ENCODE data around the gene FAAP100. TPM values are rescaled to one million over a fixed set of nuclear protein-coding genes. Genes with fewer than 3 reads are reported as not detected.

The FAAP100 gene
- total RNA-seq, 1 donor from 2014 or later, result 24.2 TPM

DNA sequence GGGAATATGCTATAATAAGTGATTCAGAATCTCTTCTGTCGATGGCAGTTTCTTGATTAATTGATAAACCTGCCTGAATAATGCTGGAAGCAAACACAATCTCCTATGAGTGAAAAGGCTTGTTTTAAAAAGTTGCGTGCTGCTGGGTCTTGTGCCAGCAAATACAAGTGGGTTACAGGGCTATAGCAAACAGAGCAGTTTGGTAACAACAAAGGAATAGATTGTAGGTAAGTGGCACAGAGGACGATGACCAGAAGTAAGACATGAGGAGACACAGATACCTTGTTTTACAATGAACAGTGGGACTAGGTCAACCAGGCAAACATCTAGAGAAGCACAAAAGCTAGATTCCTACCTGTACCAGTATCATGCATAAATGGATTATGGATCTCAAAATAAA lies 23.7 kb upstream of the FAAP100 start:
- DNase-seq, result no peak

DNA sequence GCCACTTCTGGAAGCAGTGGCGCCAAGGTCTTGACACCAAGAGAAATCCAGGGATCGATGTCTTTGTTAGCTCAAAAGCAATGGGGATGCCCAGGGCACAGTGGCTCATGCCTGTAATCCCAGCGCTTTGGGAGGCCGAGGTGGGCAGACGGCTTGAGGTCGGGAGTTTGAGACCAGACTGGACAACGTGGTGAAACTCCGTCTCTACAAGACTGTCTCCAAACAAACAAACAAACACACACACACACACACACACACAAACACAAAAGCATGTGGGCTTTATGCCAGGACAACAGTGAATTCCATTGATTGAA lies 22.4 kb upstream of the FAAP100 start:
- DNase-seq, result no peak

DNA sequence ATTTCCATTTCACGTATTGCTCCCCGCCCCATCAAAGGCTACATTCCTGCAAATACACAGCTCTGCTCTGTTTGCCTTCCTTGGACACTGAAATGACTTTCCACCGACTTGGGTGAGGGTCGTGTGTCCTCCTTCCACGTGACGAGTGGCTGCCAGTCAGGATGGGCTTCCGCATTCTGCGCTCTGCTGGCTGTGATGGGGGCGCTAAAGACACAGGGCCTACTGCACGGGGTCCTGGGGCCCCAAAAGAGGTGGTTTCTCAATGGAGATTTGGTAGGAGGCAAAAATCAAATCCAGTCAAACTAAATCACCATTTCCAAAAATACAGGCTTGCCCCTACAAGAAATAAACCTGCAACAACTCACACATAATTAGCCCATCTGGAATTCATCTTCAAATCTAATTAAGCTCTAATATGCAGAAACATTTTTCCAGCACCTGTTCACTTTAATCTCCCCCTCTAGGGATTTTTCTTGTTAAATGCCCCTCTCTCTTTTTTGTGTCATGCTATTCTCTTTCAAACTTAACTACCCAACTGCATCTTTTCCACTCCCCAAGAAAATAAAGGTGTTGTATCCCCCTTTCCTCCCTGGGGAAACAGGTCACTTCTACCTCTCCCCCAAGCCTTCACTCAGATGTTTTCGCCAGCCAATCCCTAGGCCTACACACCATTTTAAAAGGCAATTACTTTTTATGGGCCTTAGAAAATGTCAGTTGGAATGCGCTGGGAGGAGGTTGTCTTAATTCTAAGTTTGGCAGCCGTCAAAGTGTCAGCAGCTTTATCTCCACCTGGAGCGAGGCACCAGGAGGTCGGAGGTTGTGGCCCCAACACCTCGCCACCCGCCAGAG lies 21.9 kb upstream of the FAAP100 start:
- no peak for DNase-seq

DNA sequence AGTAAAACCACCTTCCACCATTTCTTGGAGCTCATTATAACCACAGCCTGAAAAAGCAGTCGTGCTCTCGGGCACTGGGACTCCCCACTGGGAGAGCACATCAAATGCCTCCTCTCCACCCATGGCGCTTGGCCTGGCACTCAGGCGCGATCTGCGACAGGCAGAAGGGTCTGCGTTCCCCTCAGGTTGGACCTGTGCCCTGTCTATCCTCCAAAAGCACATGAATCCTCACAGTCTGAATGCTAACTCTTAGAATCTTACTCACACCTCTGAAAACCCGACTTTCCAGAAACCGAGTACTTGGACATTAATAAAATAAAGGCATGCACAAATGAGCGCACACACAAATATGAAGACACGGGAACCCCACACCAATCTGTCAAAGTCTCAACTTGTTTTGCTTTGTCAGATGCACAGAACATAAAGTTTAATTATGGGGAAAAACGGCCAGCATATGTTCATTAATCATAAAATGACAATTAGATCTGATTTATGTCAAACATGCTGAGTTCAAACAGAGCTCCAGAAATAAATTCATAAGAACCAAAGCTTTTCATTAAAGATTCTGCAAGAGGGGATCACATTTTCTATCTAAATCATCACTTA lies 20.5 kb upstream of the FAAP100 start:
- no peak for DNase-seq

DNA sequence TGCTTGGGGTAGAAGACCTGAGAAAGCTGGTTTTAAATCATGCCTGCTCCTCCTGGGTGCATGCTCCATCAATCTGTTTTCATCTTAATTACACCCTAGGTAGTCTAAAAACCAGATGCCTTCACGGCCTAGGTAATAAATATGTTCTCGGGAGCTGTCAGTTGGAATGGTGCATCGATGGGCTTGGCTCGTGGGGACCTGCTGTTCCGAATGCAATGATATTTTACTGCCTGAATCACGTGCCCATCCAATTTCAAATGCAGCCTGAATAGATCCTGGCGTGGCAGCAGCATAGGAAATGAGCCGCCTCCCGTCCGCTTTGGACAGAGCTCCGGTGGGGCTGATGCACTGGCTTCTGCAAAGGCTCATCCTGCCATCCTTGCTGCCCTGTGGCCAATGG lies 18.8 kb upstream of the FAAP100 start:
- no peak for DNase-seq

DNA sequence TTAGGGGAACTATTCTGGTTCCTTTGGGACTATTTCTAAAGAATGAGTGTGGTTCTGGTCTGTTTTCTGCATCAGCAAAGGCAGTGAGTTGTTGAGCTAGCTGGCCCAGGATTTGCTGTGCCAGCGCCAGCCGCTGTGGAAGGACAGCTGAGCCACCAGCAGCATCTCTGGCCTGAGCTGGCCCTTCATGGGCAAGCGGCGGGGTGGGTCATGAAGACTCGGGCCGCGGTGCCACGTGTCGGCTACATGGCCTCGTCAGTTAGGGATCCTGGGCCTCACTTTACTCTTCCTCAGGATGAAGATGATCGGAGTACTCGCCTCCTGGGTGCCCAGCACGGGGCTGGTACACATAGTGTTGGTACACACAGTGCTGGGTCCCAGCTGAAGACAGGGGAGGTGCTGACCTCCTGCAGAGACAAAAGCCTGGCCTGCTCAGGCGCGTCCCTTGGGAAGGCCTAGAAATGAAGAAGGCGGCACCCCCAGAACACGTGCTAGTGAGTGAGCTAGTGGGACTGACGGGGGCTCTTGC lies 17.9 kb upstream of the FAAP100 start:
- DNase-seq, result no peak

DNA sequence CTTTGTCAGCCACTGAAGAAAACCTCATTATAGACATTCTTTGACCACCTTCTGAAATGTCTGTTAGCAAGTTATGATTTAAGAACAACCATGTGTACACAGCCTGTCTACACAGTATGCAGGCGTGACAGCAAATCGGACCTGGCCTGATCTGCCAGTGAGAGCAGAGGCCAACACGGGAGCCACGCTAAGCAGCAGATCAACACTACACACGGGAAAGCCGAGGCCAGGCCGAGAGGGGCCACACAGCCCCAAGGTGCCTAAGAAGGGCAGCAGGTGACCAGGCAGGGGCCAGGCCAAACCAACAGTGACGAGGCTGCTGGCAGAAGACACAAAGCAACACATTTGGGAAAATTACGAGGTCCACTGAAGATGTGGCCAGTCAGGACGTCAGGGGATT lies 16.3 kb upstream of the FAAP100 start:
- no peak for DNase-seq

DNA sequence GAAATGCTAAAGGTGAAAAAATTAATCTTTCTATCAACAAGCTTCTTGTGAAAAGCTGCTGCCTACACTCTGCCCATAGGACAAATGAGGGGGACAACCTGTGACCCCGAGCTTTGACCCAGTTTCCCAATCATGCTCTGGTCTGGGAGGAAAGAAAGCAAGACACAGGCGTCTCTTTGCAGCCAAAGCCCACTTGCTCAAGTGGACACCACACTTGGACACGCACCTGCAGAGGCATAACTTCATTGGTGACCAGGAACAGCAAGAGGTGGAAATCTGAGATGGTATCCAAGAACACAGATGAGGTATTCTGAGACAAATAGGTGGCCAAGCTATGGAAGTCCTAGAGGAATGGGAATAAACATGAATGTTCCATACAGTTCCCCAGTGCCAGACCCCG lies 15.0 kb upstream of the FAAP100 start:
- DNase-seq, result no peak

DNA sequence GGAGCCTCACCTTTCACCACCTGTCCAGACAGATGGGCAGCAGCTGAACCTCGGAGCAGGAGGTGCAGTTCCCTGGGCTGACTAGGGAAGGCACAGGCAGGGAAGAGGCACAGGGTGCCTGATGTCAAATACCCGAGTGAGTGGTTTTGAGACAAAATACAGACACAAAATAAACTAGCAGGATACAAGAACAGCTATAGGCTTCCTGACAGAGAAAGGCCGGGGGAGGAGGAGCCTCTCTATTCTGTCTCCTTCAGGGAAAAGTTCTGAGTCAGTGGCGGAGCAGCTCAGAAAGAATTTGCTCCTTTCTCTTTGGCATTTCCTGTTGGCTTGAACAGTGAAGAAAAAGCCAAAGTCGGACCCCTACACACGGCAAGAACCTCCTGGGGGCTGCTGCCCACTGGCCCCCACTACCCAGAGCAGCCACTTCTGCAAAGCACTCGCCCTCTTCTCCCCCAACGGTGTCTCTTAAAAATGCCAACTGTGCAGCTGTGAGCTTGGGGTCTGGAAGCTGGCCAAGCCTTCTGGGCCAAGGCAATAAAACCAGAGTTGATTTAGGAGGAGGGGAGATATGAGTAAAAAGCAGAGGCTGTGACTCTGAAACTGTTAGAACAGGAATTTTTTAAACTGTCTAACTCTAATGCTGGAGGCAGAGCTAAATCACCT lies 14.4 kb upstream of the FAAP100 start:
- no peak for DNase-seq

DNA sequence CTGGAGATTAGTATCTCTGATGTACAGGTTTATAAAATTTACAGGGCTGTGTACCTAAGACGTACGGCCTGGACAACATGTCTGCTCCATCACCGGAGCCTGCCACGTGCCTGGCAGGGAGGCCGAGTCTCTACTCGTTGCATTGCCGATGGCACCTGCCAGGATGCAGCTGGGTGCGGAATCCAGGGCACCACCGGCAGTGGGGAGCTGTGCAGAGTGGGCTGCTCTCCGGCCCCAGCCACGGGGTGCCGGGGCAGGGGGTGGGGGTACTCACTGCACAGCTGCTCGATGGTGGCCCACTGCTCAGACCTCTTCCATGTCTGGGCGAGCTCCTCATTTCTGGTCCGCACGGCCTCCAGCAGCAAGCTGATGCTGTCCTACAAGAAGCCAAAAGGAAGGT lies 13.1 kb upstream of the FAAP100 start:
- DNase-seq, result no peak

DNA sequence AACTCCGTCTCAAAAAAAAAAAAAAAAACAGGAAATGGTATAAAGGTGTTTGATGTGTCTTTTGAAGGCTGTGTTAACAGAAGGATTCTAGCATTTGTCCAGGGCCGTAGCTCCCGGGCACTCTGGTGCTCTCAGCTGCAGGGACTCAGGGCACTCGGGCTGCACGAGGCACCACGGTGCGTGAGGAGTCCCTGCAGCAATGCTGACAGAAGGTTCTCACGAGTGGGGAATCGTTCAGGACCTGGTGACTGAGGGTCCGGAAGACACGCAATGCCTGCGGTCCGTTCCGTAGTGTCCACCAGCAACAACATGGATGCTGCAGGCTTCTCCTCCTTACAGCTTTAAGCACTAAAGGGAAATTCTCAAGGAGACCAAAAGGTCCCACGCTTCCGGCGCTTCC lies 12.6 kb upstream of the FAAP100 start:
- DNase-seq, result no peak

DNA sequence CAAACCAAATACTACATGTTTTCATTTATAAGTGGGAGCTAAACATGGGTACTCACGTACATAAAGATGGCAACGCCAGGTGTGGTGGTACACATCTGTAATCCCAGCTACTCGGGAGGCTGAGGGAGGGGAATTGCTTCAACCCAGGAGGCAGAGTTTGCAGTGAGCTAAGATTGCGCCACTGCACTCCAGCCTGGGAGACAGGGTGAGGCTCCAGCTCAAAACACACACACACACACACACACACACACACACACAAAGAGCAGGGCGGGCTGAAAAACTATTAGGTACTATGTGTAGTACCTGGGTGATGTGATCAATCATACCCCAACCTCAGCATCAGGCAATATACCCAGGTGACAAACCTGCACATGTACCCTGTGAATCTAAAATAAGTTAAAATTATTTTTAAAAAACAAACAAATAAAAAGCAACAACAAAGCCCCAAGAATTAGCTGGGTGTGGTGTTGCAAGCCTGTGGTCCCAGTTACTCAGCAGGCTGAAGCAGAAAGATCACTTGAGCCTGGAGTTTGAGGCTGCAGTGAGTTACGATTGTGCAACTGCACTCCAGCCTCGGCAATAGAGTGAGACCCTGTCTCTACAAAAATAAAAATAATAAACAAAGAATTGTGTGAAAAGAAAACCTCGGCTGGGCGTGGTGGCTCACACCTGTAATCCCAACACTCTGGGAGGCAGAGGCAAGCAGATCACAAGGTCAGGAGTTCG lies 11.9 kb upstream of the FAAP100 start:
- DNase-seq, result no peak

DNA sequence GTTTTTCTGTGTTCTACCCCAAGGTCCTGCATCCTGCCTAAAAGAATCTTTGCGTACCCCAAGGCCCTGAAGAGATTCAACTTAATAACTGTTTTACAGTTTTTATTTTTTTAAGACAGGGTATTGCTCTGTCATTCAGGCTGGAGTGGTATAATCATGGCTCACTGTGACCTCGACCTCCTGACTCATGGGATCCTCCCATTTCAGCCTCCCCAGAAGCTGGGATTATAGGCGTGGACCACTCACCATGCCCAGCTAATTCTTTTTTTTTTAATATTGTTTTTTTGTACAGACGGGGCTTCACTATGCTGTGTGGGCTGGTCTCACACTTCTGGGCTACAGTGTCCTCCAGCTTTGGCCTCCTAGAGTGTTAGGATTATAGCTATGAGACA lies 9.3 kb upstream of the FAAP100 start:
- DNase-seq, result no peak

DNA sequence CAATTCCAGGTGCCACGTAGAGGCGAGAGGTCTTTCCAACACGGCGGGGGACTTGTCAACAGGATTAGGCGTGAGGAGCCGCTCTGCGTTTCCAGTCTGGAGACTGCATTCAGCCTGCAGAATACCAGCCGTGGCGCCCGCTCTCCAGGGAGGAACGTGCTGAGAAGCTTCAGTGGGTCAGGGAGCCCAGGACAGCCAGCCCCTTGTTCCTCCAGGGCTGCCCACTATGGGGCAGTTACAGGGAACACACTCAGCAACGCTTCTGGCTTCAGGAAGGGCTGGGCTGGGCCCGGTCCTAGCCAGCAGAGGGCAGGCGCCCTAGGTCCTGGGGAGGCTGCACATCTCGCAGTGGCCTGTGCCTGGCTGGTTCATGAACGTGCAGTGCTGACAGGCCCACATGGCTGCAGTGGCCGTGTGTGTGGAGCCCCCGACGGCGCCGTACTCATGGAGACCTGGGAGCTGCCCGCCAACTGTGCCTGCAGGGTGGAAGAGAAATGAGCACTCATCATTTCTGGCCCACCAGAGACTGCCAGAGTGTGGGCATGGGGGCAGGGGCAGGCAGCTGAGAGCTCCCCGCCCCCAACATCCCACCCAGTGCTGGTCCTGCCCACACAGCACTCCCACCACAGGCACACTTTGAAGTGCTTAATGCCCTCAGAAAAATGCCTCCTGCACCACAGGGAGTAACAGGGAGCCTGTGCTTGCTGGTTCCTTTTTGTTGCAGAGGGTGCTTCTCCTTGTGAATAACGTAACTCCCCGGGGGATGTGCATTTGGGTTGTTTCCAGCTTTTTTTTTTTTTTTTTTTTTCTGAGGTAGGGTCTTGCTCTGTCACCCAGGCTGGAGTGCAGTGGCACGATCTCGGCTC lies 7.0 kb upstream of the FAAP100 start:
- DNase-seq, result no peak

DNA sequence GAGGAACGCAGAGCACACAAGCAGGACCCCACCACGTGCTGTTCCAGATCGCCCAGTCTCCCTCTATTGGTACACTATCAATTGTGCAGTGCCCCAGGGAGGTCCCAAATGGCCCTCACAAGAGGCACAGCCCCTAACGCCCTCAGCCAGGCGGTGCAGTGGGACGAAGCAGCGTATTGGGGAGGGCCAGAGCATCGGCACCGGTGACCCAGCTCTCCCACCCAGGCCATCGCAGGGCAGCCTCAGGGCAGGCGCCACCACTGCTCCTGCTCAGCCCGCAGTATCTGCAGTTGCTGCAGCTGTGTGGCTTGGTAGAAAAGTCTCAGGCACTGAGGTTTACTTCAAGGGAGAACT lies 5.9 kb upstream of the FAAP100 start:
- DNase-seq, result no peak

DNA sequence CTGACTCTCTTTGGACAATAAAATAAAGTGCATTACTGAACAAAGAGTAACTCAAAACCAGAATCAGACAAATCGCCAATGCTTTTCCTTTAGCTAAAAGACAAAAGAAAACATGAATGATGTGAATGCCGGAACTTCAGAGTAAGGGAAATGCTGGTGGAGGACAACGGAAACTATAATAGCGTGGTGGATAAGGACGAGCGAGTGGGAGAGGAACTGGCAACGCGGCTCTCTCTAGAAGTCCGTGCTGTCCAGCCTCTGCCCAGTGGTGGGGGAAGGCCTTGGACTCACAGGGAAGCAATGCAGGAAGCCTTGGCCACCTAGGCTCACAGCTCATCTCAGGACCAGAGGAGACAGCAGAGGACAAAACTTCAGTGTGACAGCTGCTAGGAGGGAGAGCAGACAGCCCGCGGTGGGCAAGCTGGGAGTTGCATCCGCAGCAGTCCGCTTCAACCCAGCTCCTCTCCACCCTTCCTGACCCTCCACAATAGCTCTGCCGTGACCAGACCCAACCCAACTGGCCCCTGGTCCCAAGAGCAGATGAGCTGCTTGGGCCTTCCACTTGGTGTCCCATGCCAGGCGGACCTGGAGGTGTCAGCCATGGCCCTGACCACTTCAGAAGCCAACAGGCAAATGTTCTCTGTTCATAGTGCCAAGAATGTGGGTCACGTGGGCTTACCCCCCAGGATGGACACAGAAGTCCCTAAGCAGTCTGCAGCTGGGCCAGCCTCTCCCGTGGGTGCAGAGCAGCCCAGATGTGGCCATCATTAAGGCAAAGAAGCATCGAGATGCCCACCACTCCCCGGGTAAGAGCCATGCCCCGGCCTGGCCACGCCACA lies 5.3 kb upstream of the FAAP100 start:
- DNase-seq, result no peak

DNA sequence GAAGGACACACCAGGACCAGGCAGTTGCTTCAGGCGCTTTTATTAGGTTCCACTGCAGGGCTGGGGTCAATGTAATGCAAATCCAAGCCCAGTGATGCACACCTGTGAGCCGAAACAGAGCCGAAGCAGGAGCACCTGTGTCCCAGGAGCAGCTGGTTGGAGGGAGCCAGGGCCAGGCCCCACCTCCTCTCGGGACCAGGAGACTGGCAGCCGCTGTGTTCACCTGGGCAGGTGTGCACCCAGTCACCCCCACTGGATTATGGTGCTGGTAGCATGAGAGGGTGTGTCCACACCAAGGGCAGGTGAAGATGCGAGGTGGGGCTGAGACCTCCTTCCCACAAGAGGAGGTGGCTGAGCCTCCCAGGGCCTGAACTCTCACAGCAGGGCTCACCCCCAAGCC lies 4.7 kb upstream of the FAAP100 start:
- no peak for DNase-seq

DNA sequence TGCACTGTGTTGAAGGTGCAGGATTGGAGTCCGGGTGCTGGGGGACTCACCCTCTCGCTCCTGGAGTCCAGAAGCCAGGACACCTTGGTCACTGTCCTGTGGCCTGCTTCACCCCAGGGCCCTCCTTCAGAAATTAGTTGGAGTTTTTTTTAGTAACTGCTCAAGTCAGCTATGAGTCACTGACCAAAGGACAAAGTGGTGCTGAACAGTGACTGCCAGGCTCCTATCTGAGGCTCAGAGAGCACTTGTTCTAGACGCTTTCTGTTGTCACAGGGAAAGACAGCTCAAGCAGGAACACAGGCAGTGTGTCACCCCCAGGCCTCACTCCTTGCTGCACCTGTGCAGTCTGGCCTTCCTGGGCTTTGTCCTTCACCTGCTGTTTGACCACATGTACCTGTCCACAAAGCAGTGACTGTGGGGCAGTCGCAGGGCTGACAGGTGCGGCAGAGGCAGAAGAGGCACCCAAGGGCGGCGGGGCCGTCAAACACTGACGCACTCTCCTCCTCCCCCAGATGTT lies 4.1 kb upstream of the FAAP100 start:
- no peak for DNase-seq

DNA sequence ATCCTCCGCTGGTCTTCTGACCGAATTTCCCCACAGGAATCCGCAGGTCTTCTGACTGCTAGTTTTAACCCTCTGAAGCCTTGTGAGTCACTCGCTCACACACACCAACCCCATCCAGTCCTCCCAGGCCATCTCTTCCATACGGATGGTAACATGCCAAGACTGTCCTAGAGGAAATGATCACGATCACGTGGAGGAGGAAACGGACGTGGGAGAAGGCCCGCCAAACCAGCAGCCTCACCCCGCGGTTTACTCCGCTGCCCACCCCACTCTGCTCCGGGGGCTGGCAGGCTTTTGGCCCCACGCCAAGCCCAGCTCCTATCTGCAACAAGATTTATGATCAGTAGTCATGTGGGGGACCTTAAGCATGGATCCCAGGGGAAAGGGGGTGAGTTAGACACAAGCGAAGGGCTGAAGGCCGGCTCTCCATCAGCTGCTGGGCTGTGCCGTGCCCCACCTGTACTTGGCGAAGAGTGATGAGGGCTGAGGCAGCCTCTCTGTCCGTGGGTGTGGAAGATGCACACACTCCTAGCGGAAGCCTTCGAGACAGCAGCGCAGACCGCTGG lies 1.5 kb upstream of the FAAP100 start:
- no peak for DNase-seq

DNA sequence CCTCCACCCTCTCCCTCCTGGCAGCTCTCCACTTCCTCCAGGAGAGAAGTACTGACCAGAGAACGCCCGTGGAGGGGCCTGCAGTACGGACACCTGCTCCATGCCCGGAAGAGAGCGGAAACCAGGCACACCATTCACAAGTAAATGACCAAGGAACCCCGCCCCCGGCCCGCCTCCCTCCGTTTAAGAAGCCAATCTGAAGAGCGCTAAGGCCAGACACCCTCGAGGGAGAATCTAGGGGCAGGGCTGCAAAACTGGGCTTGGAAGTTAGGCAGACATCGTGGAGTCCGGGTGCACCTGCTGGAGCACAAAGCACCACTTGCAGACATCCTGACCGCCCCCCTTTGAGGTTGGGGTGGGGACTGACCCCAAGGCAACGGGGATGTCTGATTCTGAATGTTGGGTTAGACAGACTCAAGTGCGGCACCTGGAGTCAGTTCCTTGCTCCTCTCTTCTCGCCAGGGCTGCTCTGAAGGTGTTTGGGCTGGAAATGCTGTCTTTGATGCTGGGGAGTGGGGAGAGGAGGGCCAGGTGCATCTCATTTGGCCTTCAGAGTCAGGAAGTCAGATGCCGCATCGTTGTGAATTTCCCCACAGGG lies 964 bp upstream of the FAAP100 start:
- DNase-seq, result no peak

Measured in occipital lobe (tissue), 2 donors.